GM12878 (cell line): ENCODE results near the gene RGR. TPM values are rescaled to one million over a fixed set of nuclear protein-coding genes. Genes with fewer than 3 reads are reported as not detected.

Source experiments
- ATAC-seq: fragments of 200-7000 bp; cut with Tn5 transposase; 3 replicates; pipeline ENCODE4 v1.9.1; 2020; ENCODE audit warnings: mild to moderate bottlenecking, moderate library complexity
- BruUV-seq: library from RNA; stranded (reverse); fragments of 400-500 nt; replicated peaks from 2 replicates; lab custom pipeline; 2021; lab: Mats Ljungman, UMichigan
- CTCF ChIA-PET: fragments of 300-600 bp; sonication (Branson Sonifier 250); formaldehyde crosslinking; extraction: SDS; loops from one replicate; lab custom pipeline; 2021; ENCODE audit warnings: inconsistent platforms; lab: Yijun Ruan, JAX
- POLR2A ChIA-PET: fragments of 350-600 bp; formaldehyde crosslinking; extraction: SDS; loops from one replicate; lab custom pipeline; 2021; ENCODE audit warnings: inconsistent platforms; lab: Charles Lee
- RAD21 ChIA-PET: fragments of 300-600 bp; sonication (Branson Sonifier 250); formaldehyde crosslinking; loops from one replicate; lab custom pipeline; 2023; ENCODE audit warnings: antibody characterized with exemption; ENCODE audit not compliant: unreplicated experiment; lab: Charles Lee
- SMC1A ChIA-PET: fragments of 300-600 bp; sonication (Branson Sonifier 250); formaldehyde crosslinking; loops from one replicate; lab custom pipeline; 2023; ENCODE audit not compliant: unreplicated experiment, uncharacterized antibody; lab: Charles Lee
- DNase-seq: peaks from one replicate; pipeline ENCODE4 v3.0.0-alpha.2; 2011; ENCODE audit warnings: low read depth, low spot score
- FAIRE-seq: peaks from 3 replicates; lab custom pipeline; 2011; peaks lifted over from hg19 to GRCh38; lab: Jason Lieb, UNC
- H2AFZ ChIP-seq: 2 replicates; pipeline ENCODE4 v1.6.0; 2011; ENCODE audit warnings: low read depth, low read length, control low read depth; ENCODE audit not compliant: control insufficient read depth
- H3K27ac ChIP-seq: 2 replicates; pipeline ENCODE4 v1.5.1; 2011; ENCODE audit warnings: control low read depth; ENCODE audit not compliant: control insufficient read depth, insufficient read depth
- H3K27me3 ChIP-seq, 2 experiments: replicated peaks in 1 of 2; 2 replicates each; pipeline versions ENCODE4 v1.6.0 to v1.6.1; 2011; ENCODE audit warnings: low read length in 1 of 2; ENCODE audit not compliant: control insufficient read depth in 2 of 2, insufficient read depth in 2 of 2
- H3K36me3 ChIP-seq, 2 experiments: 2 replicates each; pipeline ENCODE4 v1.5.1; 2011; ENCODE audit warnings: low read length in 1 of 2; ENCODE audit not compliant: control insufficient read depth in 2 of 2, insufficient read depth in 2 of 2
- H3K4me1 ChIP-seq: 2 replicates; pipeline ENCODE4 v1.6.1; 2011; ENCODE audit warnings: mild to moderate bottlenecking, low read length, moderate library complexity, mixed read lengths; ENCODE audit not compliant: control insufficient read depth, insufficient read depth
- H3K4me2 ChIP-seq: 2 replicates; pipeline ENCODE4 v1.6.0; 2011; ENCODE audit warnings: control low read depth; ENCODE audit not compliant: control insufficient read depth, insufficient read depth
- H3K4me3 ChIP-seq: fragments of 200-600 bp; sonication (generic); 2 replicates; pipeline ENCODE4 v1.5.1; 2016
- H3K79me2 ChIP-seq: 2 replicates; pipeline ENCODE4 v1.6.0; 2011; ENCODE audit warnings: low read length; ENCODE audit not compliant: control insufficient read depth, insufficient read depth
- H3K9ac ChIP-seq: 2 replicates; pipeline ENCODE4 v1.8.0; 2011; ENCODE audit warnings: low read length, control low read depth, mixed read lengths; ENCODE audit not compliant: control insufficient read depth, insufficient read depth
- H3K9me3 ChIP-seq: replicated peaks from 3 replicates; pipeline ENCODE4 v1.5.1; 2011; ENCODE audit warnings: mild to moderate bottlenecking, low read length; ENCODE audit not compliant: control insufficient read depth, insufficient read depth
- H4K20me1 ChIP-seq: 2 replicates; pipeline ENCODE4 v1.6.0; 2011; ENCODE audit not compliant: control insufficient read depth, insufficient read depth
- BRCA1 ChIP-seq: IDR thresholded peaks from 2 replicates; pipeline ENCODE4 v1.6.1; 2011; ENCODE audit warnings: low read depth, low read length, improper control_type of control experiment
- CREM ChIP-seq: IDR thresholded peaks from 2 replicates; pipeline ENCODE4 v1.6.1; 2014; ENCODE audit warnings: antibody characterized with exemption, low read depth
- FOXM1 ChIP-seq: IDR thresholded peaks from 2 replicates; pipeline ENCODE4 v1.6.1; 2012; ENCODE audit warnings: low read depth, mild to moderate bottlenecking, inconsistent platforms, low read length, moderate library complexity
- IKZF1 ChIP-seq: fragments of 450-650 bp; conservative IDR thresholded peaks from 2 replicates; pipeline ENCODE4 v1.6.1; 2017; ENCODE audit warnings: antibody characterized with exemption, mild to moderate bottlenecking
- JUNB ChIP-seq: IDR thresholded peaks from 2 replicates; pipeline ENCODE4 v1.6.1; 2016; ENCODE audit warnings: antibody characterized with exemption, mild to moderate bottlenecking
- JUND ChIP-seq: IDR thresholded peaks from 2 replicates; pipeline ENCODE4 v1.6.1; 2012; ENCODE audit warnings: low read depth, mild to moderate bottlenecking, low read length, improper control_type of control experiment, moderate library complexity
- KAT2A ChIP-seq: conservative IDR thresholded peaks from 2 replicates; pipeline ENCODE4 v1.6.1; 2011; ENCODE audit warnings: low read depth, low read length; ENCODE audit not compliant: control insufficient read depth
- LARP7 ChIP-seq: fragments of 450-650 bp; IDR thresholded peaks from 2 replicates; pipeline ENCODE4 v1.6.1; 2017; ENCODE audit warnings: mild to moderate bottlenecking
- MEF2A ChIP-seq: IDR thresholded peaks from 2 replicates; pipeline ENCODE4 v1.6.1; 2011; ENCODE audit warnings: low read depth, mild to moderate bottlenecking, low read length, moderate library complexity; ENCODE audit not compliant: insufficient read depth
- MXI1 ChIP-seq: fragments of 150-350 bp; IDR thresholded peaks from 2 replicates; pipeline ENCODE4 v1.6.1; 2011; ENCODE audit warnings: low read depth, mild to moderate bottlenecking, inconsistent platforms, low read length, improper control_type of control experiment
- RBBP5 ChIP-seq: fragments of 200-600 bp; sonication (generic); conservative IDR thresholded peaks from 2 replicates; pipeline ENCODE4 v1.6.1; 2016
- RCOR1 ChIP-seq: conservative IDR thresholded peaks from 2 replicates; pipeline ENCODE4 v1.6.1; 2012; ENCODE audit warnings: low read depth, low read length, improper control_type of control experiment
- RELA ChIP-seq: fragments of 450-650 bp; IDR thresholded peaks from 2 replicates; pipeline ENCODE4 v1.8.0; 2014; ENCODE audit warnings: borderline replicate concordance; ENCODE audit not compliant: partially characterized antibody
- RFX5 ChIP-seq: IDR thresholded peaks from 2 replicates; pipeline ENCODE4 v1.6.1; 2011; ENCODE audit warnings: low read depth, low read length, improper control_type of control experiment
- SMAD5 ChIP-seq: IDR thresholded peaks from 2 replicates; pipeline ENCODE4 v1.6.1; 2016; ENCODE audit warnings: antibody characterized with exemption, low read depth
- ZNF274 ChIP-seq: IDR thresholded peaks from one replicate; pipeline ENCODE4 v1.8.0; 2011; ENCODE audit not compliant: insufficient read length, insufficient read depth
- ZSCAN29 ChIP-seq: fragments of 450-650 bp; IDR thresholded peaks from 2 replicates; pipeline ENCODE4 v1.6.1; 2017; ENCODE audit warnings: mild to moderate bottlenecking, moderate library complexity
- ZZZ3 ChIP-seq: IDR thresholded peaks from 2 replicates; pipeline ENCODE4 v1.6.1; 2011; ENCODE audit warnings: low read depth; ENCODE audit not compliant: control insufficient read depth, insufficient read length
- WGBS: methylation state at CpG from one replicate; pipeline ENCODE4 v1.1.6; 2016; ENCODE audit warnings: low lambda C conversion rate; ENCODE audit not compliant: insufficient replicate concordance, insufficient coverage; ENCODE audit errors: missing lambda C conversion rate; 5-methylcytosine and 5-hydroxymethylcytosine counted together
- in situ Hi-C: fragments of 300-500 bp; cut with MboI; formaldehyde crosslinking; loops from 9 replicates; pipeline ENCODE4 v1.14.3; 2018; ENCODE audit warnings: mixed read lengths
- intact Hi-C: fragments of 100-400 bp; cut with micrococcal nuclease; formaldehyde crosslinking; loops from one replicate; pipeline ENCODE4 v1.14.2; 2022; ENCODE audit not compliant: unreplicated experiment
- polyA plus RNA-seq, 11 experiments: library from polyadenylated mRNA; depleted of rRNA in 4 of 11; unstranded in 6 of 11; stranded (reverse) in 5 of 11; fragments of >200 nt; fragmentation: Nextera tagmentation in 4 of 11; fragmentation: Illumina TruSeq in 1 of 11; extraction: Ambion mirVana in 4 of 11; extraction: Trizol in 1 of 11; gene quantifications; 1 replicate in 1 of 11; 2 replicates in 10 of 11; pipeline versions ENCODE4 v1.2.1 to v1.2.3, GENCODE V29; 2011 to 2016; ENCODE audit warnings: inconsistent platforms in 2 of 11, missing spikeins in 2 of 11, low read depth in 1 of 11
- total RNA-seq, 4 experiments: library from RNA; depleted of rRNA in 3 of 4; stranded (reverse); fragments of >200 nt in 3 of 4; fragmentation: Illumina TruSeq in 1 of 4; extraction: Trizol in 1 of 4; gene quantifications; 2 replicates each; pipeline versions ENCODE4 v1.2.1 to v1.2.3, GENCODE V29; 2013 to 2021
- TF ChIP-seq, protein P1 (sequence below): fragments of 450-650 bp; IDR thresholded peaks from 2 replicates; pipeline ENCODE4 v1.6.1; 2017; ENCODE audit warnings: borderline replicate concordance
- TF ChIP-seq, protein P2 (sequence below): IDR thresholded peaks from 2 replicates; pipeline ENCODE4 v1.6.1; 2012; ENCODE audit warnings: low read depth, low read length, improper control_type of control experiment
- TF ChIP-seq, protein P3 (sequence below): IDR thresholded peaks from 2 replicates; pipeline ENCODE4 v1.6.1; 2012; ENCODE audit warnings: low read depth, low read length, improper control_type of control experiment
- TF ChIP-seq, protein P4 (sequence below): fragments of 450-650 bp; IDR thresholded peaks from 2 replicates; pipeline ENCODE4 v1.6.1; 2017; ENCODE audit warnings: antibody characterized with exemption, mild to moderate bottlenecking, moderate library complexity

The RGR gene
- total and polyA plus RNA-seq, 10 of the 15 experiments (the other 5 are each of a cell fraction or from before 2014, with no cell fraction given) = not detected

DNA sequence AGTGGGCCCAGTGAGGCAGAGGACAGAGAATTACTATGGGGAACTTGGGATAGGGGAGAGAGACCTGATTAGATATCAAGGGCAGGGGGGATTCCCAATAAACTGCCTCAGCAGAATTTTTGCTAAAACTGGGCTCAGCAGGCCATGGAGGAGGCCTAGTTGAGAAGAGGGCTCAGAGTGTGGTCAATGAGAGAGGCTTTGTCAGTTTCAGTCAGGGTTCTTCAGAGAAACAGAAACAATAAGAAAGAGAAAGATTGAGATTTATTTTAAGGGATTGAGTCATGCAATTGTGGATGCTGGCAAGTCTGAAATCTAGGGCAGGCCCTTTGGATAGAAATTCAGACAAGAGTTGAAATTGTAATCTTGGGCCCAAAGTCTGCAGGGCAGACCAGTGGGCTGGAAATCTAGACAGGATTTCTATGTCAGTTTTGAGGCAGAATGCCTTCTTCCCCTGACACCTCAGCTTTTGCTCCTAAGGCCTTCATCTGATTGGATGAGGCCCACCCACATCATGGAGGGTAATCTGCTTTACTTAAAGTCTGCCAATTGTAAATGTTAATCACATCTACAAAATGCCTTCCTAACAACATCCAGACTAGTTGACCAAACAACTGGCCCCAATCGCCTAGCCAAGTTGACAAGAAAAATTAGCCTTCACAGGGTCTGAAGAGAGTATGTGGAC, 50.1 kb downstream of the RGR start:
- WGBS = 91% methylated on average over 1 of the region's 1 CpG
- Histone ChIP-seq H3K27ac (no peak overlapping the region), H3K27me3 (no peaks in the 10 kb centered on the region), H2AFZ (no peak overlapping the region), H3K4me1 (peaks cover 22% of the 10 kb centered on the region), H3K36me3 (no peaks in the 10 kb centered on the region), H3K79me2 (no peaks in the 10 kb centered on the region), H3K4me2 (peak overlapping the region; percentile 49), H3K9me3 (no peaks in the 10 kb centered on the region), H4K20me1 (no peaks in the 10 kb centered on the region), H3K4me3 (no peak overlapping the region), H3K9ac (no peak overlapping the region)
- CTCF ChIA-PET = no interaction called here
- POLR2A ChIA-PET = no interaction called here
- in situ Hi-C loops (no loop called here), intact Hi-C loops (no loop called here)
- ATAC-seq (peak; percentile 83), DNase-seq (no peak), FAIRE-seq (peak; percentile 69)
- SMC1A ChIA-PET = no interaction called here
- RAD21 ChIA-PET = no interaction called here
- no TSS peak for BruUV-seq
- TF ChIP-seq ZZZ3 (no peak), SMAD5 (no peak), LARP7 (no peak), FOXM1 (peak; percentile 53; the same call in 1 of the 2 replicates), KAT2A (no peak), ZSCAN29 (no peak), CREM (peak; percentile 21; the same call in 1 of the 2 replicates), RBBP5 (no peak), JUNB (peak; percentile 56), MXI1 (no peak), BRCA1 (no peak), RCOR1 (no peak), JUND (no peak), MEF2A (peak; percentile 56; the same call in 1 of the 2 replicates), ZNF274 (no peak), RELA (no peak), IKZF1 (no peak), RFX5 (no peak)
- TF ChIP-seq, protein P1, sequence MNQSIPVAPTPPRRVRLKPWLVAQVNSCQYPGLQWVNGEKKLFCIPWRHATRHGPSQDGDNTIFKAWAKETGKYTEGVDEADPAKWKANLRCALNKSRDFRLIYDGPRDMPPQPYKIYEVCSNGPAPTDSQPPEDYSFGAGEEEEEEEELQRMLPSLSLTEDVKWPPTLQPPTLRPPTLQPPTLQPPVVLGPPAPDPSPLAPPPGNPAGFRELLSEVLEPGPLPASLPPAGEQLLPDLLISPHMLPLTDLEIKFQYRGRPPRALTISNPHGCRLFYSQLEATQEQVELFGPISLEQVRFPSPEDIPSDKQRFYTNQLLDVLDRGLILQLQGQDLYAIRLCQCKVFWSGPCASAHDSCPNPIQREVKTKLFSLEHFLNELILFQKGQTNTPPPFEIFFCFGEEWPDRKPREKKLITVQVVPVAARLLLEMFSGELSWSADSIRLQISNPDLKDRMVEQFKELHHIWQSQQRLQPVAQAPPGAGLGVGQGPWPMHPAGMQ = no peak
- TF ChIP-seq, protein P2, sequence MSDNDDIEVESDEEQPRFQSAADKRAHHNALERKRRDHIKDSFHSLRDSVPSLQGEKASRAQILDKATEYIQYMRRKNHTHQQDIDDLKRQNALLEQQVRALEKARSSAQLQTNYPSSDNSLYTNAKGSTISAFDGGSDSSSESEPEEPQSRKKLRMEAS = no peak
- TF ChIP-seq, protein P3, sequence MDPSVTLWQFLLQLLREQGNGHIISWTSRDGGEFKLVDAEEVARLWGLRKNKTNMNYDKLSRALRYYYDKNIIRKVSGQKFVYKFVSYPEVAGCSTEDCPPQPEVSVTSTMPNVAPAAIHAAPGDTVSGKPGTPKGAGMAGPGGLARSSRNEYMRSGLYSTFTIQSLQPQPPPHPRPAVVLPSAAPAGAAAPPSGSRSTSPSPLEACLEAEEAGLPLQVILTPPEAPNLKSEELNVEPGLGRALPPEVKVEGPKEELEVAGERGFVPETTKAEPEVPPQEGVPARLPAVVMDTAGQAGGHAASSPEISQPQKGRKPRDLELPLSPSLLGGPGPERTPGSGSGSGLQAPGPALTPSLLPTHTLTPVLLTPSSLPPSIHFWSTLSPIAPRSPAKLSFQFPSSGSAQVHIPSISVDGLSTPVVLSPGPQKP = no peak
- TF ChIP-seq, protein P4, sequence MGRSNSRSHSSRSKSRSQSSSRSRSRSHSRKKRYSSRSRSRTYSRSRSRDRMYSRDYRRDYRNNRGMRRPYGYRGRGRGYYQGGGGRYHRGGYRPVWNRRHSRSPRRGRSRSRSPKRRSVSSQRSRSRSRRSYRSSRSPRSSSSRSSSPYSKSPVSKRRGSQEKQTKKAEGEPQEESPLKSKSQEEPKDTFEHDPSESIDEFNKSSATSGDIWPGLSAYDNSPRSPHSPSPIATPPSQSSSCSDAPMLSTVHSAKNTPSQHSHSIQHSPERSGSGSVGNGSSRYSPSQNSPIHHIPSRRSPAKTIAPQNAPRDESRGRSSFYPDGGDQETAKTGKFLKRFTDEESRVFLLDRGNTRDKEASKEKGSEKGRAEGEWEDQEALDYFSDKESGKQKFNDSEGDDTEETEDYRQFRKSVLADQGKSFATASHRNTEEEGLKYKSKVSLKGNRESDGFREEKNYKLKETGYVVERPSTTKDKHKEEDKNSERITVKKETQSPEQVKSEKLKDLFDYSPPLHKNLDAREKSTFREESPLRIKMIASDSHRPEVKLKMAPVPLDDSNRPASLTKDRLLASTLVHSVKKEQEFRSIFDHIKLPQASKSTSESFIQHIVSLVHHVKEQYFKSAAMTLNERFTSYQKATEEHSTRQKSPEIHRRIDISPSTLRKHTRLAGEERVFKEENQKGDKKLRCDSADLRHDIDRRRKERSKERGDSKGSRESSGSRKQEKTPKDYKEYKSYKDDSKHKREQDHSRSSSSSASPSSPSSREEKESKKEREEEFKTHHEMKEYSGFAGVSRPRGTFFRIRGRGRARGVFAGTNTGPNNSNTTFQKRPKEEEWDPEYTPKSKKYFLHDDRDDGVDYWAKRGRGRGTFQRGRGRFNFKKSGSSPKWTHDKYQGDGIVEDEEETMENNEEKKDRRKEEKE = no peak
